Esophagus mucosa (tissue), 1 donor: ENCODE results near the gene PROKR1. TPM values are rescaled to one million over a fixed set of nuclear protein-coding genes. Genes with fewer than 3 reads are reported as not detected.

Source experiments
- ATAC-seq: fragments of 200-7000 bp; cut with Tn5 transposase; one replicate; pipeline ENCODE4 v1.9.1; 2020
- total RNA-seq: library from RNA; stranded (reverse); gene quantifications from one replicate; pipeline ENCODE4 v1.2.4, GENCODE V29; 2023
- donor health status: DM: yes; HTN: yes; CAD: no.

PROKR1 gene
- total RNA-seq, 1 donor from 2014 or later = not detected

DNA sequence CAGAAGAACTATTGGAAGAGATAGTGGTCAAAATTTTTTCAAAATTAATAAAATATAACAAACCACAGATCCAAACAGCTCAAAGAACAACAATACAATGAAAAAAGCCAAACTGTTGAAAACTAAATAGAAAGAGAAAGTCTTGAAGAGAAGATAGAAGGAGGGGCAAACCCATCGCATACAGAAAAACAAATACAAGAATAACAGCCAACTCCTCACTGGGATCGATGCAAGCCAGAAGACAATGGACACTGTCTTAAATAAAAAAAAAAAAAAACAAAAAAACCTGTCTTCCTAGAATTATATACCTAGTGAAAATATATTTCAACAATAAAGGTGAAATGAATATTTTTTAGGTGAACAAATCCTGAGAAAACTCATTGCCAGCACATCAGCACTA lies 57.2 kb downstream of the PROKR1 start:
- ATAC-seq = no peak

DNA sequence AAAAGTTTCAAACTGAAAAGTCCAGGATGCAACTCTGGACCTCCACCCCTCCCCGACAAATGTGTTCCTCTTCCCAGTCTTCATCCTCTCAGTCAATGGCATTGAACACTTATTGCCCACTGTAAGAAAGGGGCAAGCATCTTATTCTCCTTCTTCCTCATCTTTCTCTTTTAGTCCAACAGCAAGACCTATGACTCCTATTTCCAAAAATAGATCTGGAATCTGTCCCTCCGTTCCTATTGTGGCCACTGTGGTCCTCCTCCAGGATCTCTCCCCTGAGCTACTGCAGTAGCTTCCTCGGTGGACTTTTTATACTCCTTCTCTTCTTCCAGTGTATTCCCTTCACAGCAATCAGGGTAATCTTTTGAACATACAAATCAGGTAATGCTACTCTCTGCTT lies 63.3 kb downstream of the PROKR1 start:
- ATAC-seq = no peak

Other genes starting within 250 kb of the PROKR1 start
- gene FBXO48, start 176.3 kb upstream of the PROKR1 start, total RNA-seq = 1.00 TPM
- gene APLF, start 176.0 kb upstream of the PROKR1 start, total RNA-seq = 4.2 TPM
- gene ARHGAP25, start 91.2 kb downstream of the PROKR1 start, total RNA-seq = 3.1 TPM
- not detected for gene BMP10, start 227.8 kb downstream of the PROKR1 start, total RNA-seq